ENCODE data around the gene CRTC2.

Gene CRTC2

GRCh38 chr1:153938996-153939395, 19.4 kb downstream of the CRTC2 start:
- peaks cover 54% of the 10 kb centered on the region; the same call in 1 of the 2 replicates for H3K36me3 ChIP-seq (ENCODE audit: insufficient read depth, low read length)

GRCh38 chr1:153937331-153937730, 21.1 kb downstream of the CRTC2 start:
- Histone ChIP-seq H3K4me1 (ENCODE audit: insufficient read depth, low read length, poor library complexity, severe bottlenecking) (no peaks in the 10 kb centered on the region), H3K36me3 (ENCODE audit: insufficient read depth, low read length) (peaks cover 56% of the 10 kb centered on the region; the same call in 1 of the 2 replicates), H3K4me2 (ENCODE audit: low read depth, low read length, poor library complexity, severe bottlenecking) (no peak overlapping the region)

More at GRCh38 chr1:153938996-153939395, 19.4 kb downstream of the CRTC2 start:
- no peaks in the 10 kb centered on the region for H3K9me3 ChIP-seq (ENCODE audit: insufficient read depth, low read depth, low read length)
- TF ChIP-seq EZH2phosphoT487 (IDR thresholded peaks at IDR 0.05; ENCODE audit: borderline replicate concordance), result no peak
- no peak for TF ChIP-seq CTCF (conservative IDR thresholded peaks at IDR 0.05; ENCODE audit: low read length)
- H3K27me3 ChIP-seq (ENCODE audit: insufficient read depth, low read length, poor library complexity, severe bottlenecking), result no peaks in the 10 kb centered on the region
- H3F3A ChIP-seq (ENCODE audit: low read depth), result no peaks in the 10 kb centered on the region
- H3K4me2 ChIP-seq (ENCODE audit: low read depth, low read length, poor library complexity, severe bottlenecking), result no peak overlapping the region
- H3K9ac ChIP-seq (ENCODE audit: low read depth, low read length, poor library complexity, severe bottlenecking), result no peak overlapping the region
- peaks cover 18% of the 10 kb centered on the region for H3K79me2 ChIP-seq (ENCODE audit: insufficient read depth, low read length)
- H3K9me2 ChIP-seq (replicated peaks; ENCODE audit: low read depth, low read length), result no peaks in the 10 kb centered on the region
- H2AFZ ChIP-seq (ENCODE audit: low read length), result no peak overlapping the region
- H4K20me1 ChIP-seq (ENCODE audit: insufficient read depth, low read length, poor library complexity, severe bottlenecking), result peaks cover 5% of the 10 kb centered on the region
- no peak overlapping the region for H3K4me3 ChIP-seq (ENCODE audit: low read length, poor library complexity, severe bottlenecking)
- H3K4me1 ChIP-seq (ENCODE audit: insufficient read depth, low read length, poor library complexity, severe bottlenecking), result peaks cover 3% of the 10 kb centered on the region

GRCh38 chr1:153936011-153936802, 22.2 kb downstream of the CRTC2 start:
- Histone ChIP-seq H3K9me3 (ENCODE audit: insufficient read depth, low read depth, low read length) (no peaks in the 10 kb centered on the region), H3K36me3 (ENCODE audit: insufficient read depth, low read length) (peaks cover 51% of the 10 kb centered on the region; the same call in 1 of the 2 replicates), H2AFZ (ENCODE audit: low read length) (no peak overlapping the region), H3K4me1 (ENCODE audit: insufficient read depth, low read length, poor library complexity, severe bottlenecking) (no peaks in the 10 kb centered on the region), H4K20me1 (ENCODE audit: insufficient read depth, low read length, poor library complexity, severe bottlenecking) (no peaks in the 10 kb centered on the region), H3K9me2 (replicated peaks; ENCODE audit: low read depth, low read length) (no peaks in the 10 kb centered on the region), H3K9ac (ENCODE audit: low read depth, low read length, poor library complexity, severe bottlenecking) (no peak overlapping the region), H3K27me3 (ENCODE audit: insufficient read depth, low read length, poor library complexity, severe bottlenecking) (no peaks in the 10 kb centered on the region), H3K79me2 (ENCODE audit: insufficient read depth, low read length) (no peaks in the 10 kb centered on the region), H3K4me3 (ENCODE audit: low read length, poor library complexity, severe bottlenecking) (no peak overlapping the region), H3F3A (ENCODE audit: low read depth) (no peaks in the 10 kb centered on the region), H3K4me2 (ENCODE audit: low read depth, low read length, poor library complexity, severe bottlenecking) (no peak overlapping the region)
- TF ChIP-seq EZH2phosphoT487 (IDR thresholded peaks at IDR 0.05; ENCODE audit: borderline replicate concordance), result no peak
- no peak for TF ChIP-seq CTCF (conservative IDR thresholded peaks at IDR 0.05; ENCODE audit: low read length)

More at GRCh38 chr1:153937331-153937730, 21.1 kb downstream of the CRTC2 start:
- Histone ChIP-seq H3K79me2 (ENCODE audit: insufficient read depth, low read length) (peaks cover 3% of the 10 kb centered on the region; the same call in 1 of the 2 replicates), H3K27me3 (ENCODE audit: insufficient read depth, low read length, poor library complexity, severe bottlenecking) (no peaks in the 10 kb centered on the region), H2AFZ (ENCODE audit: low read length) (no peak overlapping the region), H3K4me3 (ENCODE audit: low read length, poor library complexity, severe bottlenecking) (no peak overlapping the region), H3K9me3 (ENCODE audit: insufficient read depth, low read depth, low read length) (no peaks in the 10 kb centered on the region), H4K20me1 (ENCODE audit: insufficient read depth, low read length, poor library complexity, severe bottlenecking) (no peaks in the 10 kb centered on the region), H3K9me2 (replicated peaks; ENCODE audit: low read depth, low read length) (no peaks in the 10 kb centered on the region), H3K9ac (ENCODE audit: low read depth, low read length, poor library complexity, severe bottlenecking) (no peak overlapping the region), H3F3A (ENCODE audit: low read depth) (no peaks in the 10 kb centered on the region)
- no peak for TF ChIP-seq EZH2phosphoT487 (IDR thresholded peaks at IDR 0.05; ENCODE audit: borderline replicate concordance)
- TF ChIP-seq CTCF (conservative IDR thresholded peaks at IDR 0.05; ENCODE audit: low read length), result no peak
